Kidney epithelial cell (primary cell): ENCODE data around the gene RALGPS2. TPM values are rescaled to one million over a fixed set of nuclear protein-coding genes. Genes with fewer than 3 reads are reported as not detected.

Experiments used
- DNase-seq: peaks from one replicate; pipeline ENCODE4 v3.0.0-alpha.2; 2010; ENCODE audit warnings: low read depth
- H3K27me3 ChIP-seq: 2 replicates; pipeline ENCODE4 v1.6.0; 2011; ENCODE audit warnings: low read length; ENCODE audit not compliant: control insufficient read depth, insufficient read depth
- H3K36me3 ChIP-seq: 2 replicates; pipeline ENCODE4 v1.5.1; 2011; ENCODE audit warnings: low read length; ENCODE audit not compliant: control insufficient read depth, insufficient read depth
- H3K4me3 ChIP-seq: 2 replicates; pipeline ENCODE4 v1.5.1; 2011; ENCODE audit warnings: low read depth, mild to moderate bottlenecking, control low read depth, low read length
- CTCF ChIP-seq: IDR thresholded peaks from 2 replicates; pipeline ENCODE4 v1.5.1; 2011; ENCODE audit warnings: mild to moderate bottlenecking, moderate library complexity, low read length, control low read depth, inconsistent platforms; ENCODE audit not compliant: insufficient read depth, poor library complexity, severe bottlenecking
- total RNA-seq: library from RNA; depleted of rRNA; stranded (reverse); fragments of >200 nt; gene quantifications from 2 replicates; pipeline ENCODE4 v1.2.3, GENCODE V29; 2015

The RALGPS2 gene
- total RNA-seq, 1 donor from 2014 or later, result 11.6 TPM

GRCh38 chr1:178970184-178970583 is 245.1 kb downstream of the RALGPS2 start:
- Histone ChIP-seq H3K27me3 (no peaks in the 10 kb centered on the region), H3K36me3 (no peaks in the 10 kb centered on the region), H3K4me3 (no peak overlapping the region)
- TF ChIP-seq CTCF, result no peak
- DNase-seq, result no peak

Other genes starting within 250 kb of the RALGPS2 start
- not detected in 2 replicates for gene CLEC20A, start 228.3 kb upstream of the RALGPS2 start, total RNA-seq
- not detected in 2 replicates for gene TEX35, start 212.1 kb upstream of the RALGPS2 start, total RNA-seq
- gene ANGPTL1, start 145.8 kb downstream of the RALGPS2 start, total RNA-seq, result not detected in 2 replicates